Progenitor cell of endocrine pancreas (in vitro differentiated cells): ENCODE measurements around the gene LRRC51. TPM values are rescaled to one million over a fixed set of nuclear protein-coding genes. Genes with fewer than 3 reads are reported as not detected.

Experiments
- DNase-seq: peaks from one replicate; pipeline ENCODE4 v3.0.0; 2021; ENCODE audit warnings: low spot score; ENCODE audit not compliant: unreplicated experiment
- H3K27ac Mint-ChIP-seq: 2 replicates; pipeline ENCODE4 v1.8.0; 2021; ENCODE audit warnings: mild to moderate bottlenecking, moderate library complexity, mixed read lengths
- H3K27me3 Mint-ChIP-seq: 2 replicates; pipeline ENCODE4 v1.8.0; 2021; ENCODE audit warnings: mixed read lengths
- H3K36me3 Mint-ChIP-seq: 2 replicates; pipeline ENCODE4 v1.8.0; 2022; ENCODE audit warnings: mixed read lengths; ENCODE audit not compliant: insufficient read depth
- H3K4me1 Mint-ChIP-seq: 2 replicates; pipeline ENCODE4 v1.8.0; 2021; ENCODE audit warnings: low read depth, mixed read lengths
- H3K4me3 Mint-ChIP-seq: 2 replicates; pipeline ENCODE4 v1.8.0; 2021; ENCODE audit warnings: low read depth, mild to moderate bottlenecking, moderate library complexity, mixed read lengths
- H3K9me3 Mint-ChIP-seq: 2 replicates; pipeline ENCODE4 v1.8.0; 2021; ENCODE audit warnings: low read depth, mixed read lengths
- CTCF ChIP-seq: fragments of 200-600 bp; sonication (generic); IDR thresholded peaks from one replicate; pipeline ENCODE4 v1.5.0; 2021; ENCODE audit warnings: antibody characterized with exemption, mild to moderate bottlenecking; ENCODE audit not compliant: unreplicated experiment
- total RNA-seq: library from RNA; stranded (reverse); gene quantifications from 2 replicates; pipeline ENCODE4 v1.2.1, GENCODE V29; 2021

Gene LRRC51
- total RNA-seq, 1 donor from 2014 or later: 14.9 TPM

- H3K4me1 Mint-ChIP-seq: peaks cover 26% of the 10 kb centered on the region
- peaks cover 15% of the 10 kb centered on the region for H3K9me3 Mint-ChIP-seq
- no peak overlapping the region for H3K4me3 Mint-ChIP-seq
- no peak for DNase-seq
- TF ChIP-seq CTCF: no peak
- no peaks in the 10 kb centered on the region for H3K27me3 Mint-ChIP-seq
- no peaks in the 10 kb centered on the region for H3K36me3 Mint-ChIP-seq
- H3K27ac Mint-ChIP-seq: no peak overlapping the region
These were observed 42.0 kb downstream of the LRRC51 start for GRCh38 chr11:72122607-72123006.

GRCh38 chr11:72123117-72123653, 42.5 kb downstream of the LRRC51 start:
- no peak overlapping the region for H3K27ac Mint-ChIP-seq

GRCh38 chr11:72124046-72124445, 43.4 kb downstream of the LRRC51 start:
- no peak for TF ChIP-seq CTCF
- Mint-ChIP-seq H3K27ac (no peak overlapping the region), H3K9me3 (peaks cover 27% of the 10 kb centered on the region), H3K4me3 (no peak overlapping the region), H3K4me1 (peaks cover 13% of the 10 kb centered on the region), H3K27me3 (no peaks in the 10 kb centered on the region), H3K36me3 (peaks cover 6% of the 10 kb centered on the region)
- no peak for DNase-seq

More at GRCh38 chr11:72123117-72123653, 42.5 kb downstream of the LRRC51 start:
- Mint-ChIP-seq H3K4me1 (peaks cover 22% of the 10 kb centered on the region), H3K9me3 (peaks cover 19% of the 10 kb centered on the region), H3K36me3 (peaks cover 2% of the 10 kb centered on the region), H3K4me3 (no peak overlapping the region), H3K27me3 (no peaks in the 10 kb centered on the region)
- TF ChIP-seq CTCF: no peak
- DNase-seq: no peak

GRCh38 chr11:72125956-72126355, 45.3 kb downstream of the LRRC51 start:
- H3K4me1 Mint-ChIP-seq: peaks cover 8% of the 10 kb centered on the region
- H3K27ac Mint-ChIP-seq: no peak overlapping the region
- H3K27me3 Mint-ChIP-seq: no peaks in the 10 kb centered on the region
- peaks cover 31% of the 10 kb centered on the region for H3K9me3 Mint-ChIP-seq
- H3K4me3 Mint-ChIP-seq: no peak overlapping the region
- no peak for DNase-seq
- TF ChIP-seq CTCF: no peak
- peaks cover 8% of the 10 kb centered on the region for H3K36me3 Mint-ChIP-seq

- Mint-ChIP-seq H3K4me1 (peaks cover 5% of the 10 kb centered on the region), H3K4me3 (no peak overlapping the region), H3K9me3 (peaks cover 31% of the 10 kb centered on the region), H3K27me3 (peaks cover 4% of the 10 kb centered on the region), H3K36me3 (peaks cover 8% of the 10 kb centered on the region), H3K27ac (no peak overlapping the region)
- DNase-seq: no peak
- no peak for TF ChIP-seq CTCF
These were observed 47.3 kb downstream of the LRRC51 start for GRCh38 chr11:72127923-72128322.
